H1 (cell line): ENCODE data around the gene ADGRV1. TPM values are rescaled to one million over a fixed set of nuclear protein-coding genes. Genes with fewer than 3 reads are reported as not detected.

Experiments used
- CTCF ChIA-PET: fragments of 300-600 bp; sonication (Branson Sonifier 250); formaldehyde crosslinking; loops from one replicate; lab custom pipeline; 2021; ENCODE audit not compliant: partially characterized antibody; lab: Charles Lee
- POLR2A ChIA-PET: fragments of 300-600 bp; sonication (Branson Sonifier 250); formaldehyde crosslinking; loops from one replicate; lab custom pipeline; 2021; ENCODE audit warnings: inconsistent platforms; ENCODE audit not compliant: partially characterized antibody; lab: Charles Lee
- DNase-seq, 2 experiments: peaks; one replicate each; pipeline versions ENCODE4 v3.0.0 to v3.0.0-alpha.2; 2010 to 2022; ENCODE audit warnings: low spot score in 2 of 2, low read depth in 1 of 2, mixed read lengths in 1 of 2
- FAIRE-seq: peaks from 2 replicates; lab custom pipeline; 2011; peaks lifted over from hg19 to GRCh38; lab: Jason Lieb, UNC
- H2AFZ ChIP-seq: 2 replicates; pipeline ENCODE4 v1.8.1; 2012; ENCODE audit warnings: low read length, inconsistent platforms
- H2AK5ac ChIP-seq: 2 replicates; pipeline ENCODE4 v1.6.1; 2013; ENCODE audit warnings: low read depth, low read length
- H2BK120ac ChIP-seq: replicated peaks from 2 replicates; pipeline ENCODE3; 2013; ENCODE audit warnings: low read depth, low read length, inconsistent platforms
- H2BK12ac ChIP-seq: 2 replicates; pipeline ENCODE4 v1.6.1; 2013; ENCODE audit warnings: low read depth, low read length
- H2BK15ac ChIP-seq: 2 replicates; pipeline ENCODE4 v1.6.1; 2013; ENCODE audit warnings: low read length
- H2BK20ac ChIP-seq: 2 replicates; pipeline ENCODE4 v1.6.1; 2013; ENCODE audit warnings: low read length
- H2BK5ac ChIP-seq: 2 replicates; pipeline ENCODE4 v1.6.1; 2013; ENCODE audit warnings: low read depth, low read length
- H3K14ac ChIP-seq: 2 replicates; pipeline ENCODE4 v1.6.1; 2013; ENCODE audit warnings: inconsistent platforms; ENCODE audit not compliant: insufficient read length
- H3K18ac ChIP-seq: 2 replicates; pipeline ENCODE4 v1.6.1; 2013; ENCODE audit warnings: low read length; ENCODE audit errors: extremely low read depth
- H3K23ac ChIP-seq: 2 replicates; pipeline ENCODE4 v1.6.1; 2013; ENCODE audit warnings: inconsistent platforms; ENCODE audit not compliant: insufficient read length
- H3K23me2 ChIP-seq: 2 replicates; pipeline ENCODE4 v1.6.1; 2013; ENCODE audit warnings: low read depth, low read length
- H3K27ac ChIP-seq: 2 replicates; pipeline ENCODE4 v1.6.1; 2011; ENCODE audit warnings: low read depth, low read length, inconsistent platforms
- H3K27me3 ChIP-seq, 4 experiments: replicated peaks in 1 of 4; 1 replicate in 1 of 4; 2 replicates in 3 of 4; pipeline versions ENCODE4 v1.6.1 to v1.8.1; 2011 to 2013; ENCODE audit warnings: low read length in 3 of 4, mild to moderate bottlenecking in 3 of 4, inconsistent platforms in 2 of 4, mixed read lengths in 2 of 4, moderate library complexity in 1 of 4; ENCODE audit not compliant: control insufficient read depth in 3 of 4, insufficient read depth in 3 of 4; ENCODE audit errors: extremely low read depth in 1 of 4
- H3K36me3 ChIP-seq, 4 experiments: 2 replicates each; pipeline versions ENCODE4 v1.6.1 to v1.8.1; 2011 to 2013; ENCODE audit warnings: mild to moderate bottlenecking in 4 of 4, low read length in 3 of 4, moderate library complexity in 2 of 4, control low read depth in 1 of 4, inconsistent platforms in 1 of 4; ENCODE audit not compliant: insufficient read depth in 4 of 4, control insufficient read depth in 2 of 4
- H3K4ac ChIP-seq: replicated peaks from 2 replicates; pipeline ENCODE3; 2013; ENCODE audit warnings: low read length, low read depth, mixed read lengths, inconsistent platforms; ENCODE audit not compliant: insufficient read length
- H3K4me1 ChIP-seq, 4 experiments: replicated peaks in 1 of 4; 1 replicate in 1 of 4; 2 replicates in 3 of 4; pipeline versions ENCODE4 v1.6.1 to v1.8.1; 2011 to 2013; ENCODE audit warnings: low read length in 3 of 4, inconsistent platforms in 2 of 4, mixed read lengths in 1 of 4; ENCODE audit not compliant: insufficient read depth in 4 of 4, control insufficient read depth in 3 of 4
- H3K4me2 ChIP-seq, 2 experiments: 2 replicates each; pipeline versions ENCODE4 v1.6.1 to v1.8.1; 2011 to 2013; ENCODE audit warnings: low read depth in 2 of 2, low read length in 2 of 2, control low read depth in 1 of 2, inconsistent platforms in 1 of 2, mild to moderate bottlenecking in 1 of 2; ENCODE audit not compliant: insufficient read depth in 1 of 2
- H3K4me3 ChIP-seq, 4 experiments: fragments of 200-600, 300-600 bp in 1 of 4; sonication (generic), shearing (Covaris generic), sonication (Bioruptor Twin) in 1 of 4; 2 replicates each; pipeline versions ENCODE4 v1.5.1 to v1.8.1; 2011 to 2016; ENCODE audit warnings: low read length in 4 of 4, low read depth in 3 of 4, control low read depth in 2 of 4, inconsistent platforms in 2 of 4, mild to moderate bottlenecking in 2 of 4, mixed read lengths in 1 of 4, moderate library complexity in 1 of 4; ENCODE audit not compliant: insufficient read depth in 2 of 4; ENCODE audit errors: extremely low read depth in 1 of 4
- H3K56ac ChIP-seq: replicated peaks from 2 replicates; pipeline ENCODE3; 2013; ENCODE audit warnings: low read depth, mild to moderate bottlenecking, mixed read lengths, low read length, inconsistent platforms; ENCODE audit not compliant: insufficient read length
- H3K79me1 ChIP-seq: 2 replicates; pipeline ENCODE4 v1.6.1; 2013; ENCODE audit warnings: low read depth, low read length, control low read depth
- H3K79me2 ChIP-seq, 2 experiments: 2 replicates each; pipeline versions ENCODE4 v1.6.1 to v1.8.1; 2012 to 2013; ENCODE audit warnings: low read length in 2 of 2, mild to moderate bottlenecking in 2 of 2, inconsistent platforms in 1 of 2; ENCODE audit not compliant: insufficient read depth in 2 of 2, control insufficient read depth in 1 of 2
- H3K9ac ChIP-seq, 4 experiments: replicated peaks in 1 of 4; 1 replicate in 1 of 4; 2 replicates in 3 of 4; pipeline versions ENCODE4 v1.6.1 to v1.8.1; 2011 to 2013; ENCODE audit warnings: low read depth in 3 of 4, low read length in 3 of 4, control low read depth in 2 of 4, mild to moderate bottlenecking in 2 of 4, moderate library complexity in 2 of 4, inconsistent platforms in 1 of 4; ENCODE audit errors: extremely low read depth in 1 of 4
- H3K9me3 ChIP-seq, 2 experiments: 2 replicates each; pipeline versions ENCODE4 v1.6.1 to v1.8.1; 2012 to 2013; ENCODE audit warnings: mild to moderate bottlenecking in 2 of 2, moderate library complexity in 2 of 2, control low read depth in 1 of 2, inconsistent platforms in 1 of 2, low read depth in 1 of 2, low read length in 1 of 2, mixed read lengths in 1 of 2; ENCODE audit not compliant: insufficient read depth in 2 of 2
- H4K20me1 ChIP-seq, 2 experiments: replicated peaks in 1 of 2; 2 replicates each; pipeline versions ENCODE3 to v1.8.1; 2011 to 2013; ENCODE audit warnings: inconsistent platforms in 2 of 2, low read length in 2 of 2, mild to moderate bottlenecking in 1 of 2; ENCODE audit not compliant: insufficient read depth in 2 of 2, control insufficient read depth in 1 of 2
- H4K5ac ChIP-seq: 2 replicates; pipeline ENCODE4 v1.6.1; 2013; ENCODE audit warnings: low read length, low read depth, mixed read lengths, inconsistent platforms; ENCODE audit not compliant: insufficient read length
- H4K8ac ChIP-seq: 2 replicates; pipeline ENCODE4 v1.8.0; 2013; ENCODE audit warnings: mild to moderate bottlenecking, moderate library complexity, low read length, inconsistent platforms; ENCODE audit not compliant: insufficient read depth; ENCODE audit errors: extremely low read depth
- H4K91ac ChIP-seq: replicated peaks from 2 replicates; pipeline ENCODE3; 2013; ENCODE audit warnings: low read length, mixed read lengths, inconsistent platforms; ENCODE audit not compliant: insufficient read length
- CEBPB ChIP-seq: IDR thresholded peaks from 2 replicates; pipeline ENCODE4 v1.6.1; 2012; ENCODE audit warnings: low read depth, low read length
- HDAC6 ChIP-seq: IDR thresholded peaks from one replicate; pipeline ENCODE4 v1.7.1; 2012; ENCODE audit warnings: low read depth, mild to moderate bottlenecking, inconsistent platforms, low read length, moderate library complexity
- JUN ChIP-seq: IDR thresholded peaks from 2 replicates; pipeline ENCODE4 v1.6.1; 2011; ENCODE audit warnings: low read depth, mild to moderate bottlenecking, improper control_type of control experiment, low read length
- KDM1A ChIP-seq: fragments of 200-600, 300-600 bp; sonication (generic); IDR thresholded peaks from 2 replicates; pipeline ENCODE4 v1.7.1; 2016; ENCODE audit warnings: mild to moderate bottlenecking, low read length, borderline replicate concordance
- MAFK ChIP-seq: IDR thresholded peaks from 2 replicates; pipeline ENCODE4 v1.6.1; 2012; ENCODE audit warnings: low read depth, mild to moderate bottlenecking, improper control_type of control experiment, low read length
- POLR2AphosphoS5 ChIP-seq: IDR thresholded peaks from 2 replicates; pipeline ENCODE4 v1.6.1; 2011; ENCODE audit warnings: low read depth, low read length
- TAF1 ChIP-seq: IDR thresholded peaks from 2 replicates; pipeline ENCODE4 v1.6.1; 2011; ENCODE audit warnings: mild to moderate bottlenecking, low read depth, low read length
- TAF7 ChIP-seq: optimal IDR thresholded peaks from 2 replicates; pipeline ENCODE3; 2011; ENCODE audit warnings: low read depth, mild to moderate bottlenecking, inconsistent platforms, low read length, moderate library complexity, borderline replicate concordance
- TCF12 ChIP-seq: IDR thresholded peaks from 2 replicates; pipeline ENCODE4 v1.6.1; 2011; ENCODE audit warnings: low read depth, mild to moderate bottlenecking, low read length
- TEAD4 ChIP-seq: IDR thresholded peaks from 2 replicates; pipeline ENCODE4 v1.6.1; 2012; ENCODE audit warnings: low read depth, low read length, inconsistent platforms, mixed read lengths
- WGBS, 2 experiments: shearing (Covaris generic) in 1 of 2; methylation state at CpG; one replicate each; pipeline versions ENCODE4 v1.1.6 to v1.1.7; 2013 to 2015; ENCODE audit warnings: low lambda C conversion rate in 2 of 2, mixed read lengths in 2 of 2, inconsistent platforms in 1 of 2, low coverage in 1 of 2, missing lambda C conversion rate in 1 of 2; ENCODE audit not compliant: insufficient replicate concordance in 2 of 2, insufficient coverage in 1 of 2, insufficient read length in 1 of 2; ENCODE audit errors: extremely low coverage in 1 of 2, missing lambda C conversion rate in 1 of 2; 5-methylcytosine and 5-hydroxymethylcytosine counted together
- polyA plus RNA-seq, 7 experiments: library from polyadenylated mRNA; depleted of rRNA in 3 of 7; stranded (reverse) in 5 of 7; unstranded in 2 of 7; fragments of >200 nt in 5 of 7; fragments of 200-250 nt in 2 of 7; gene quantifications; 1 replicate in 5 of 7; 2 replicates in 1 of 7; 4 replicates in 1 of 7; pipeline versions ENCODE4 v1.2.1 to v1.2.3, GENCODE V29; 2011 to 2013; ENCODE audit warnings: missing spikeins in 2 of 7, mixed read lengths in 2 of 7
- total RNA-seq: library from RNA; stranded (reverse); fragmentation: NEBNext Ultra II Directional; extraction: Animal tissue kit (Norgen Biotek cat#: 25700); gene quantifications from 2 replicates; pipeline ENCODE4 v1.2.1, GENCODE V29; 2021
- TF ChIP-seq, protein P1 (sequence below): IDR thresholded peaks from 2 replicates; pipeline ENCODE4 v1.6.1; 2011; ENCODE audit warnings: low read depth, mild to moderate bottlenecking, low read length; ENCODE audit not compliant: insufficient read depth
- TF ChIP-seq, protein P2 (sequence below), 3 experiments: IDR thresholded peaks; 1 replicate in 2 of 3; 2 replicates in 1 of 3; pipeline versions ENCODE4 v1.5.1 to v1.6.1; 2011; ENCODE audit warnings: low read length in 3 of 3, mild to moderate bottlenecking in 3 of 3, inconsistent platforms in 2 of 3, low read depth in 1 of 3, moderate library complexity in 1 of 3; ENCODE audit not compliant: insufficient read depth in 1 of 3; ENCODE audit errors: control extremely low read depth in 1 of 3

ADGRV1 gene
- total and polyA plus RNA-seq, 2 of the 8 experiments (the other 6 are each of a cell fraction or from before 2014, with no cell fraction given): 53.1 to 62.2 TPM

DNA sequence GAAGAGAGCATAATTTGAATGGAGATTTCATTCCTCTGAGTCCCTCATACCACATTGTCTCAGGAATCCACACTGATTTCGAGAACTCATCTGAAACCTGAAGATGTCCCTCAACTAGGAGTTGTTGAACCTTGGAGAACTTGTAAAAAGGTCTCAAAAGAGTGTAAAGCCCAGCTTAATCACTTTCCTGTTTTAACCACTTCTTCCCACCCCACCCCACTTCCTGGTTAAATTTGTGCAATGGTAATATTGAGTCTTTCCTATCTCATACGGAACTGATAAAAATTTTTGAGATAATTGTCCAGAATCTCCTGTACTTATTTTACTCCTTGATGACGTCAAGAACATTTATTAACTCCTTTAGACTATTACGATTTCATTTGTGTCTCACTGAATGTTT, 583.8 kb downstream of the ADGRV1 start:
- H2BK12ac ChIP-seq: no peak overlapping the region
- no peak overlapping the region for H3K56ac ChIP-seq
- no peak overlapping the region for H4K5ac ChIP-seq
- H2BK120ac ChIP-seq: no peak overlapping the region
- H3K23ac ChIP-seq: no peak overlapping the region
- no peak overlapping the region for H3K18ac ChIP-seq
- H3K9ac ChIP-seq: no peak overlapping the region
- H2AK5ac ChIP-seq: no peak overlapping the region
- WGBS, 2 experiments: 90% methylated on average over 4 of the region's 4 CpGs; no CpG with 5 or more reads in 1 of the 2 experiments
- DNase-seq: no peak
- ChIA-PET POLR2A (interaction anchor here (1.5 to 1.6 kb wide), 2 partner anchors 10 to 238 kb away, joined by 3 to 4 read pairs; no protein-coding TSS in a partner anchor), CTCF (interaction anchor here (0.9 to 2.1 kb wide), 7 partner anchors 13 to 276 kb away, joined by 3 to 13 read pairs (median 3); no protein-coding TSS in a partner anchor)
- no peaks in the 10 kb centered on the region for H3K79me1 ChIP-seq
- no peak overlapping the region for H2BK20ac ChIP-seq
- H2AFZ ChIP-seq: no peak overlapping the region
- TF ChIP-seq TEAD4 (no peak), MAFK (no peak), HDAC6 (no peak), POLR2AphosphoS5 (no peak), JUN (no peak), CEBPB (no peak), TAF7 (no peak), TCF12 (no peak), TAF1 (no peak), KDM1A (no peak)
- TF ChIP-seq, protein P1, sequence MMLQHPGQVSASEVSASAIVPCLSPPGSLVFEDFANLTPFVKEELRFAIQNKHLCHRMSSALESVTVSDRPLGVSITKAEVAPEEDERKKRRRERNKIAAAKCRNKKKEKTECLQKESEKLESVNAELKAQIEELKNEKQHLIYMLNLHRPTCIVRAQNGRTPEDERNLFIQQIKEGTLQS: no peak
- TF ChIP-seq, protein P2, sequence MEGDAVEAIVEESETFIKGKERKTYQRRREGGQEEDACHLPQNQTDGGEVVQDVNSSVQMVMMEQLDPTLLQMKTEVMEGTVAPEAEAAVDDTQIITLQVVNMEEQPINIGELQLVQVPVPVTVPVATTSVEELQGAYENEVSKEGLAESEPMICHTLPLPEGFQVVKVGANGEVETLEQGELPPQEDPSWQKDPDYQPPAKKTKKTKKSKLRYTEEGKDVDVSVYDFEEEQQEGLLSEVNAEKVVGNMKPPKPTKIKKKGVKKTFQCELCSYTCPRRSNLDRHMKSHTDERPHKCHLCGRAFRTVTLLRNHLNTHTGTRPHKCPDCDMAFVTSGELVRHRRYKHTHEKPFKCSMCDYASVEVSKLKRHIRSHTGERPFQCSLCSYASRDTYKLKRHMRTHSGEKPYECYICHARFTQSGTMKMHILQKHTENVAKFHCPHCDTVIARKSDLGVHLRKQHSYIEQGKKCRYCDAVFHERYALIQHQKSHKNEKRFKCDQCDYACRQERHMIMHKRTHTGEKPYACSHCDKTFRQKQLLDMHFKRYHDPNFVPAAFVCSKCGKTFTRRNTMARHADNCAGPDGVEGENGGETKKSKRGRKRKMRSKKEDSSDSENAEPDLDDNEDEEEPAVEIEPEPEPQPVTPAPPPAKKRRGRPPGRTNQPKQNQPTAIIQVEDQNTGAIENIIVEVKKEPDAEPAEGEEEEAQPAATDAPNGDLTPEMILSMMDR (IDR thresholded peaks at IDR 0.05; ENCODE audit: control extremely low read depth in 1 of 3, insufficient read depth in 1 of 3, low read depth in 1 of 3, low read length in 3 of 3): no peak
- no peak overlapping the region for H4K91ac ChIP-seq
- no peak overlapping the region for H3K14ac ChIP-seq
- H3K4ac ChIP-seq: no peak overlapping the region
- no peak overlapping the region for H2BK15ac ChIP-seq
- H2BK5ac ChIP-seq: no peak overlapping the region
- no peaks in the 10 kb centered on the region; a peak in 2 of 8 replicates for H3K36me3 ChIP-seq
- H3K23me2 ChIP-seq: no peaks in the 10 kb centered on the region
- no peak overlapping the region for H4K8ac ChIP-seq
- H3K27ac ChIP-seq: no peak overlapping the region
- H3K4me1 ChIP-seq: peaks cover 0 to 2% (median 0%) of the 10 kb centered on the region in 4 experiments; a peak in 5 of 7 replicates
- H3K4me2 ChIP-seq: no peak overlapping the region
- no peaks in the 10 kb centered on the region for H4K20me1 ChIP-seq
- FAIRE-seq: no peak
- H3K4me3 ChIP-seq: no peak overlapping the region
- peaks cover 0 to 2% (median 0%) of the 10 kb centered on the region in 4 experiments; a peak in 1 of 7 replicates for H3K27me3 ChIP-seq
- H3K9me3 ChIP-seq: no peaks in the 10 kb centered on the region
- H3K79me2 ChIP-seq: no peaks in the 10 kb centered on the region
